NCI-H2107 treated with DMSO at 0.1 percent for 48 hours (cell line): Measurements from ENCODE around the gene JAKMIP1.
"Not testable (repeated sequence)": the region's sequence is repeated elsewhere in the genome, so short reads cannot be mapped to it uniquely, and the experiment has no call there.

Source experiments
- DNase-seq: peaks from one replicate; lab custom pipeline; 2025; ENCODE audit not compliant: unreplicated experiment; lab: John Stamatoyannopoulos, UW

Gene JAKMIP1

GRCh38 chr4:5999356-5999755, 201.0 kb downstream of the JAKMIP1 start:
- no peak for DNase-seq

- DNase-seq = peak; percentile 22
These were observed 201.9 kb downstream of the JAKMIP1 start for GRCh38 chr4:5998333-5998936.

GRCh38 chr4:5996641-5997040, 203.7 kb downstream of the JAKMIP1 start:
- DNase-seq = no peak

GRCh38 chr4:5995901-5996623, 204.3 kb downstream of the JAKMIP1 start:
- DNase-seq = peak; percentile 27

- DNase-seq = no peak
These were observed 206.2 kb downstream of the JAKMIP1 start for GRCh38 chr4:5993876-5994811.

GRCh38 chr4:5993346-5993745, 207.0 kb downstream of the JAKMIP1 start:
- DNase-seq = not testable (repeated sequence)

- no peak for DNase-seq
These were observed 207.5 kb downstream of the JAKMIP1 start for GRCh38 chr4:5992828-5993321.

GRCh38 chr4:5992171-5992827, 208.1 kb downstream of the JAKMIP1 start:
- peak; percentile 27 for DNase-seq

- no peak for DNase-seq
These were observed 208.9 kb downstream of the JAKMIP1 start for GRCh38 chr4:5991405-5991804.

GRCh38 chr4:5990446-5991160, 209.7 kb downstream of the JAKMIP1 start:
- no peak for DNase-seq

- DNase-seq = no peak
These were observed 210.8 kb downstream of the JAKMIP1 start for GRCh38 chr4:5989236-5990225.

- no peak for DNase-seq
These were observed 212.1 kb downstream of the JAKMIP1 start for GRCh38 chr4:5988086-5988845.

- no peak for DNase-seq
These were observed 215.5 kb downstream of the JAKMIP1 start for GRCh38 chr4:5984843-5985242.

GRCh38 chr4:5982156-5982973, 218.0 kb downstream of the JAKMIP1 start:
- DNase-seq = no peak

- DNase-seq = peak; percentile 41
These were observed 219.8 kb downstream of the JAKMIP1 start for GRCh38 chr4:5980436-5981155.

GRCh38 chr4:5979981-5980380, 220.4 kb downstream of the JAKMIP1 start:
- DNase-seq = peak; percentile 25

GRCh38 chr4:5976921-5977320, 223.4 kb downstream of the JAKMIP1 start:
- no peak for DNase-seq
